Stimulated activated CD4-positive, alpha-beta T cell treated with anti-CD3 and anti-CD28 coated beads, Interleukin-4, amount 100 ng/mL, for 24 hours (primary cell): ENCODE measurements around the gene TRPV4.

Source experiments
- DNase-seq: peaks from one replicate; pipeline ENCODE4 v3.0.0-alpha.2; 2020

TRPV4 gene

DNA sequence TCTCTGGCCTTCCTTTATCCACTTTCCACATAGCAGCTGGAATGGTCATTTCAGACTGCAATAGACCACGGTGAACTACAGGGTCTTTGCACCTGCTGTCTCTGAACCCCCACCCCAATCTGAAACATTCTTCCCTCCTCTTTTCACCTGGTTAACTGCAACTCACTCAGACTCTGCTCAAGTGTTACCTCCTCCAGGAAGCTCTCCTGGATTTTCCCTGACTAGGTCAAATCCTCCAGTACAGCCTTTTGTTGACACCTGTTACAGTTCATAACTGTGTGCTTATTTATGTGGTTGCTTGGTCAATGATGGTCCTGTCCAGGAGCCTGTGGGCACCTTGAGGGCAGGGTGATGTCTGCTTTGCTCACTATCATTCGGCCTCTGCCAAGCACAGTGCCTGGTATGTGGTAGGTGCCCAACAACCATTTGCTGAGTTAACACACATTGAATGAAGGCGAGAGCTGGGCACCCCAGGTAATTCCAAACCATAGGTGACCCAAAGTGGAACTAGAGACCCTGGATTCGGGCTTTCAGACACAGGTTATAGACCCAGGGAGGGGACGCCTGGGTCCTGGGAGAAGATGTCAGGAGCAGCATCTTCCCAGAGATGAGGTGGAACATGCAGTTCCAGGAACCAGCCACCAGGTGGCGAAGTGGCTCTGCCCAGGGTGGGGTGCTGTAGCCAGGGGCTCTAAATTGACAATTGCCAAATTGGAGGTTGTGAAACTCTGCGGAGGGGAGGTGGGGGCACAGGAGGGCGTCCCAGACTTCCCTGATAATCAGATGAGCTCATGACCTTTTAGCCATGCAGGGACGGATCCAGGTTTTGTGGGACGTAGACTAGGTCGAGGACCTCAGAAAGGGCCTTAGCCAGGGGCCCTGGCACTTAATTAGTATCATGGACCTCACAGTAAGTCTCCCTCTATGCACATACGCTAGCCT is 28.1 kb downstream of the TRPV4 start:
- peak; percentile 68 for DNase-seq

DNA sequence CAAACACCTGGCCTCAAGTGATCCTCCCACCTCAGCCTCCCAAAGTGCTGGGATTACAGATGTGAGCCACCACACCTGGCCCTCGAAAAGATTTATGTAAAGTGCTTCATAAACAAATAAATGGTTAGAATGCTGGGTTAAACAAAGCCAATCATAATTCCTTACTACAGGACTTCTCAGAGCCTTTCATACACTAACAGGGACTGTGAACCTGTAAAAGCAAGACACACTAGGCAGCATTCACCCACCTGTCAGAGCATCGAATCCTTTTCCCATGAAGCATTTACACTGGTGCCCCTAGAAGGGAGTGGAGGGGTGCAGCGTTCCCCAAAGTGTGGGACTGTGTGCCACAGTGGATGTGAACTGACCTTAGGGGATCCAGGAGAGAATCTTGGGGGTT is 29.5 kb downstream of the TRPV4 start:
- no peak for DNase-seq

DNA sequence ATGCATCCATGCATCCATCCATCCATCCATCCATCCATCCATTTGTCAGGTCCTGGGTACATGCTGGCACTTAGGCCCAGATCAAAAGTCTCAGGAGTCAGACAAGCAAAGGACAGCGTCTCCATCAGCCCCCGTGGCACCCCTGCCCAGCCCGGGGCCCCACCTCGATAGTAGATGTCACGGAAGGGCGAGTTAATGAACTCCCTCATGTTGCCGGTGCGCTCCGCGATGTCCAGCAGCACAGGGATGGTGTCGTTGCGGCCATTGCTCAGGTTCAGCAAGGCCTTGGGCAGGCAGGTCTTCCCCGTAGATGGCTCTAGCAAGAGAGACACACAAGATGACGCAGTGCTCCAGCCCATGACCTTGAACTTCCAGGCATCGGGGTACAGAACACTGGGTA is 30.4 kb downstream of the TRPV4 start:
- DNase-seq, result no peak

GRCh38 chr12:109800536-109800935 is 32.7 kb downstream of the TRPV4 start:
- DNase-seq, result no peak

DNA sequence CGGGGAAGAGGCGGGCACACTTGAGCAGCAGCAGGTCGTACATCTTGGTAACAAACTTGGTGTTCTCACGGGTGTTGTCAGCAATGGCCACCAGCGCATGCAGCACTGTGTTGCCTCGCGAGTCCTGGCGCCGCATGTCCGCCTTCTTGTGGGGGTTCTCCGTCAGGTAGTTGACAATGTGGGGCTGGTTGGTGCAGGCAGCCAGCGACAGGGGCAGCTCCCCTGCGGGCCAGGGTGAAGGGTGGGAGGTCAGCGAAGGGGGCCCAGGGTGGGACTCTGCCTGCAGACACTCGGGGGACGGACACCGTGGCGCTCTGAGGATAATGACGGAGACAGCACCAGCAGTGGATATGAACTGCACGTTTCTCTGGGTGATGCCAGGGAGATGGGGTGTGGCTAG is 34.5 kb downstream of the TRPV4 start:
- no peak for DNase-seq

DNA sequence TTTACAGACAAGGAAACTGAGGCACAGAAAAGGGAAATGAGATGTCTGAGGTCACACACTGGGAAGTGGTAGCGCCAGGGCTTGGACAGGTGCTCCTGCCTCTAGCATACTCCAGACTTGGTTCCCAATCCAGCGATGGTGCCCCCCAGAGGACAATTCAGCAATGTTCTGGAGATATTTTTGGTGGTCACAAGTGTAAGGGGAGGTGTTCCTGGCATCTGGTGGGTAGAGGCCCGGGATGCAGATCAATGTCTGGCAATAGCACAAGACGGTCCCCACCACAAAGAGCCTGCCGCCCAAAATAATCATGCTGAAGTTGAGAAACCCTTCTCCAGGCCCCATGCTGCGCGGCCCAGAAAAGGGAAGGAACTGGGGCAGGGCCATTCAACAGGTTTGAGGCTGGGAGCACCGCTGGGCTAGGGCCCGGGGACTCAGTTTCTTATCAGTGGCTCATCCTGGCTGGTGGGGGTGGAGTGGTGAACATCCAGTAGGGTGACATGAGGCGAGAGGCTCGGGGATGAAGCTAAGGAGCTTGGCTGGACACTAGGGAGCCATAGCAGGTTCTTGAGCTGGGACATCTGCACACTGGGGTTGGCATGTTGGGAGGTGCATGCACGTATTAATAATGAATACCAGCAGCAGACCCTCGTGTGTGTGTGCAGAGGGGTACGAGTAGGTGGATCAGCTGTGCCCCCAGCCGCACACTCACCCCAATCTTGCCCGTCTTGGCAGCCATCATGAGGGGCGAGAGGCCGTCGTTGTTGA is 35.1 kb downstream of the TRPV4 start:
- DNase-seq, result no peak

DNA sequence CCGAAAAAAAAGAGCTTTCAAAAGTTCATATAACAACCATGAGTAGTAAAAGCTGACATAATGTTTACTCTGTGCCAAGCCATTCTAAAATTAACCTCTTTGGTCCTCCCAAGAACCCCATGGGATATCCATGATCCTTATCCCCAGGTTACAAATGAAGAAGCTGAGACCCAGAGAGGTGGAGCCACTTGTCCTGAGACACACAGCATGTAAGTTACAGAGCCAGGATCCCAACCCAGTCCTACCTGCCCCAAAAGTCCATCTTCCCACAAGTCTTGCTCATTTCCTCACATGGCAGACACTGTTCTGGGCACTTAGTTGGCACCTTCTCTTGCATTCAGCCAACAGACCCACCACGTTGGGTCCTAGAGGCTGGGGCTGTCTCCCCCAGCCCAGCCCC is 37.1 kb downstream of the TRPV4 start:
- DNase-seq, result no peak

- DNase-seq, result no peak
Observed at GRCh38 chr12:109795023-109795422, 38.2 kb downstream of the TRPV4 start.

- DNase-seq, result no peak
Observed at GRCh38 chr12:109793826-109794501, 39.2 kb downstream of the TRPV4 start.

DNA sequence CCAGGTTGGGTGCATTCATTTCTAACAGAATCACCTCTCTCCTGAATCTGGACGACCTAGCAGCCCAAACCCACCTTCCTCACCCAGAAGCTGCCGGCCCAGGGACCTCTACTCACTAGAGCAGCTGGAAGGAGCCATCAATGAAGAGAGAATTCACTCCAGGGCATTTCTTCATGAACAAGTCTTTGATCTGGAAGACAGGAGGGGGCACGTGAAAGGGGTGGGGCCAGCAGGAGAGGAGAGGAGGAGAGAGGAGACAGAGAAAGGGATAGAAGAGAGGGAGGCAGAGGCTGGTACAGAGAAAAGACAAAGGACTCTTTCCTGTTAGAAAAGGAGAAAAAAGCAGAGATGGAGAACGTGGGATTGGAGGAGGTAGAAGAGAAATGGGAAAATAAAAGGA is 39.8 kb downstream of the TRPV4 start:
- no peak for DNase-seq

DNA sequence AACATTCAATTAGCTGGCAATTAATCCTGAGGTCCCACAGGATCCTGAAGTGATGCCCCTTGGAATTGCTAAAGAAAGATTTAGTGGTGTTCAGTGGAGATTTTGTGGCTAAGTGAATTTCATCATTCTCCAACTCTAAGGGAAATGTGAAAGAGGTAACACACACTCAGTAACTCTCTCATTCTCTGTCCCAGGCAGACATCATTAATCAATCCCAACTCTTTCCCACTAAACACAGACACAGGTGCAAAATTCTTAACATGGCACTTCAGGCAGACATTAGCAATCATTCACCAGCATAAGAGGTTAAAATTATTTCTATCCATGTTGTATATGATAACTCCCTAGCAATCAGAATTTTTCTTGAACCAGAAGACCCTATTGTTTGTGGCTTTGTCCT is 40.2 kb downstream of the TRPV4 start:
- DNase-seq, result no peak

DNA sequence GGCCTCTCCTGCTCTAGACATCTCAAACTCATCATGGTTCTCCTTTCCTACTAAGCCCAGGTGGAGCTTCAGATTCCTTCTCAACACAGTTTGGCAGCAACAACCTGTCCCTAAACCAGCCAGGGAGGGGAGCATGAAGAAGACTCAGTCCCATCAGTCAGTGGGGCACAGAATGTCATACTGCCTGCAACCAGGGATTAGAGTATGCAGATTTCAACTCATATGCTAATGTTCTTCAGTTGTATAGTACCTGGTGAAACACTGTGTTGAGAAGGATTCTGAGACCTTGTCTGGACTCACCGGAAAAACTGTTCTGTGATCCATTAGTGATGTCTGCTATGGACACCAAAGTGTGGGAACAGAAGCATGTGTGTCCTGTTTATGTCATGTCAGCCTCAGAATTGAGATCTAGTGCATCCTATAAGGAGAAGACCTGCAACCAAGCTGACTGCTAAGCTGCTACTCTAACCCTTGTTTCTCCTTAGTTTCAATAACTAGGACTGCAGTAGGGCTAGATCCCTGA is 43.6 kb downstream of the TRPV4 start:
- no peak for DNase-seq

DNA sequence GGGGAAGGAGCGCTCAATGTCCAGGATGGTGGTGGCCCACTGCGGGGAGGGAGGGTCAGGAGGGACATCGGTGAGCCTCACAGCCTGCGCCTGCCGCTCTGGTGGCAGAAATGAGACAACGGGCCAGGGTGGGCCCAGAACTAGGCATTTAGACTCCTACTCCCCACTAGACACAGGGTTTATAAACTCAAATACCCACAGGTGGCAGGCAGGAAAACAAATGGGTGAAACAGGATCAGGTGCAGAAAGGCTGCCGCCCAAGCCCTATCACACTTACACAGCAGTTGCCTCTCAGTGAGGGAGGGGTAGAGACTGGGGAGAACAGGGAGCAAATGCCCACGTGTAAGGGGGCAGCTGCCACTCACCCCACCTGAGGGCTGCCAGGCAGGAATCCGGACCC is 46.4 kb downstream of the TRPV4 start:
- DNase-seq, result no peak

DNA sequence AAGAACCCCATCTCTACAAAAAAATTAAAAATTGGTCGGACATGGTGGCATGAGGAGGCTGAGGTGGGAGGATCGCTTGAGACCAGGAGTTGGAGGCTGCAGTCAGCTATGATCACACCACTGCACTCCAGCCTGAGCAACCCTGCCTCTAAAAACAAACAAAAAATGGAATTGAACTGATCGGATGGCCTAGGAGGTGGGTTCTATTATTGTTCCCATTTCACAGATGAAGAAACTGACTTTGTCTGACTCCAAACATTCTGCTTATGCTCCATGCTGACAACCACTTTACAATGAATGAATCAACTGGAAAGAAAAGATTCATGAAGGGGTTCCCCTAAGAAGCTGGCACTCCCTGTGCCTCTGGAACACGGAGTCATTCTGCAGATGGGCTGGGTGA is 47.3 kb downstream of the TRPV4 start:
- no peak for DNase-seq

DNA sequence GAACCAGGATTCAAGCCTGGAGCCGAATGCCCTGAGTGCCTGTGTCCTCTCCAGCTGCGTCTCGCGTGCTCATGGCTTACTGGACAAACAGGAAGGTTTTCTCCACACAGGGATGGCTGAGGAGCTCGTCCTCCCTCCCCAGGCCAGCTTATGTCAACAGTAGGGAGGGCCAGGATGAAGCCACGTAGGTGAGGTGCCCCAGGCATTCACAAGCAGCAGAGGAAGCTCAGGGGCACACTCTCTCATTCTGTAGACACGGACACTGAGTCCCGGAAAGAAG is 49.3 kb downstream of the TRPV4 start:
- no peak for DNase-seq

DNA sequence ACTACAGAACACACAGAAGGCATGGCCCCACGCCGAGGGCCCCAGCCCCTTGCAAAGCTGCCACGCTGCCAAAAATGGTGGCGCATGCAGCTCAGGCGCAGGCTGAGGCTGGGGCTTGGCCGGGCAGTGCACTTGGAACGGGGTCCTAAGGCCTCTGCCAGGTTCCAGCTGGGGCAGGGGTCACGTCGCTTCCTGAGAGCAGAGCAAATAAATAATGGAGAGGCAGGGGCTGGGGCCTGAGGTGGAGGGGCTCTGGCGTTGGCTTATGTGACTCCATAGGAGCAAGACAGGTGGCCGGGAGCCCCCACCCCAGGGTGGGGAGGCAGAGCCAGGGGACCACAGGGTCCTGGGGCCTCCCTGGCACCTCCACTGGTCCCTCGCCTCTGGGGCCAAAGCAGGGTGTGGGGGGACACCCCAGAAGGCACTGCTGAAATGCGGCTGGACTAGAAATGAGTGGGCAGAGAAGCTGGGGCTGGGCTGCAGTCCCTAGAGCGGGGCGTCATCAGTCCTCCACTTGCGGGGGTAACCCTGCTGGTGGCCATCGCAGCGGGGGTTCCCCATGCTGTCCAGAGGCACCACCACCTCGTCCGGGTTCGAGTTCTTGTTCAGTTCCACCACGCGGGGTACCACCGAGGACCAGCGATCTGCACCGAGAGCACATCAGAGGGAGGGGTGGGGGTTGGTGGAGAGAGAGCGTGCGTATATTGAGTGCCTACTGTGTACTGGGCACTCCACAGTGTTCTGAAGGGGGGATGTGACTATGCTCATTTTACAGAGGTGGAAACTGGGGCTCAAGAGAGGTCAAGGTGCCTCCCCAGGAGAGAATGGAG is 49.8 kb downstream of the TRPV4 start:
- no peak for DNase-seq

DNA sequence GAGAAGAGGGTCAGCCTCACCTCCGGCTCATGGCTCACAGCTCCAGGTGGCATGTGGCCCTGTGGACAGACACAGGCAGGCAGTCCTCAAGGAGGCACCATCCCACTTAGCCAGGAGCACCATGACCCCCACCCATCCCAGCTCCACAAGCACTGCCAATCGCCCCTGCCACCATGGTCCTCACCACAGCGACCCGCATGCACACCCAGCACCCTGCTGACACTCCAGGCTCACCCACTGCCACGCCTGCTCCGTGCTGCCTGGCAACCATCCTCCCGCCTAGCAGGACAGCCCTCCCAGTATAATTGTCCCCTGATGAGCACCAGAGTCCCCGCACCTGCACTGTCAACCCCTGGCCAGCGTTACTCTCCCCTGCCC is 50.9 kb downstream of the TRPV4 start:
- DNase-seq, result no peak

DNA sequence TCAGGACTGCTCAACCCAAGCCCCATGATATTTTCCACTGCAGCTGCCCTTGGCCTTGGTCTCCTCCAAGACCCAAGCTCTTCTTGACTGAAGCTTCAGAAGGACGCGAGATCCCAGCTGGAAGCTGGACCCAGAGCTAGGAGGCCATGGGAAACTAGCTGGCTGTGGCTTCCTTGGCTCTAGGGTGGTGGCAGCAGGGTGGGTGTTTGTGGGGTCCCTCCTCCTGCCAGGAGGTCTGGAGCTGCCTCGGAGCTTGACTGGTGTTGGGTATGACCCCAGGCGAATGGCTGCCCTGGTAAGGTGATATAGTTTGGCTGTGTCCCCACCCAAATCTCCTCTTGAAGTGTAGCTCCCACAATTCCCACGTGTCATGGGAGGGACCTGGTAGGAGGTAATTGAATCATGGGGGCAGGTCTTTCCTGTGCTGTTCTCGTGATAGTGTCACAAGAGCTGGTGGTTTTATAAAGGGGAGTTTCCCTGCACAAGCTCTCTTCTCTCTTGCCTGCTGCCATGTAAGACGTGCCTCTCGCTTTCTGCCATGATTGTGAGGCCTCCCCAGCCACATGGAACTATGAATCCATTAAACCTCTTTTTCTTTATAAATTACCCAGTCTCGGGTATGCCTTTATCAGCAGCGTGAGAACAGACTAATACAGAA is 51.4 kb downstream of the TRPV4 start:
- DNase-seq, result no peak

DNA sequence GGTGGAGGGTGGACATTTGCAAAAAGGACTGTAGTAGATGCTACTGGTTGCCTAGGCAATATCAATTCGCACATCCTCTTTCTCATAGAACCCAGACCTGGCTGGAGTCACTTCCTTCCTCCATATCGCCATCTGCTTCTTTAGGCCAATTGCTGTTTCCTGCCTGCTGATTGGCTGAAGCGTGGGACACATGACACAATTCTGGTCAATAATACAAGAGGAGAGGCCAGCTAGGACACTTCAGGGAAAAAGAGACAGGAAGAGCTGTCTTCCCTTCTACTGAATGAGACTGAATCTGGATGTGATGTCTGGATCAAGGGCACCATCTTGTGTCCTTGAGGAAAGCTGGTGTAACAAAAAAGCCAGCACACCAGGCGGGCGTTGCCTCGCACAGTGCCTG is 53.8 kb downstream of the TRPV4 start:
- no peak for DNase-seq

- no peak for DNase-seq
Observed at GRCh38 chr12:109778684-109779083, 54.5 kb downstream of the TRPV4 start.

DNA sequence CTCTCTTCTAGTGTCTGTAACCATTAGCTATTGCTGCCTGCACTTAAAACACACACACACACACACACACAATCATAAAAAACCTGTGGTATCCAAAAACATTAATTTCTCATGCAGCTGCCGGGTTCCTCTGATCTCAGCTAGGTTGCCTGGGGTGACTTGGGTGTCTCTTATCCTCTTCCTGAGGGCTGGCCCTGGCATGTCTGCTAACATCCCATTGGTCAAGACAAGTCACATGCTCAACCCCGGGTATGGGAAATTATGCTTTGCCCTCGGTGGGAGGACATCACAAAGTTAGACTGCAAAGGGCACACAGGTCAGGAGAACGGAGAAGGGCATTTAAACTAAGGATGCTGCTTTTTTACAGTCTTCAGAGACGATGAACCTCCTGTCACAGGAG is 55.7 kb downstream of the TRPV4 start:
- peak; percentile 49 for DNase-seq

GRCh38 chr12:109776624-109777023 is 56.6 kb downstream of the TRPV4 start:
- DNase-seq, result no peak
